Small intestine (tissue), 7 donors: ENCODE measurements around the gene TAPBPL. TPM values are rescaled to one million over a fixed set of nuclear protein-coding genes. Genes with fewer than 3 reads are reported as not detected.
"Not testable (repeated sequence)": the region's sequence is repeated elsewhere in the genome, so short reads cannot be mapped to it uniquely, and the experiment has no call there.

Experiments used
- DNase-seq, 2 donors: peaks; one replicate each; pipeline versions ENCODE4 v3.0.0 to v3.0.0-alpha.2; 2013
- FAIRE-seq: peaks from 2 replicates; lab custom pipeline; 2012; peaks lifted over from hg19 to GRCh38; lab: Jason Lieb, UNC
- H3K27ac ChIP-seq, 3 donors: one replicate each; pipeline ENCODE4 v1.5.1; 2013; ENCODE audit warnings: low read length in 2 of 3, mild to moderate bottlenecking in 2 of 3, control low read depth in 1 of 3, inconsistent platforms in 1 of 3, low read depth in 1 of 3, moderate library complexity in 1 of 3
- H3K27me3 ChIP-seq, 3 donors: one replicate each; pipeline ENCODE4 v1.6.1; 2013; ENCODE audit warnings: low read length in 3 of 3, inconsistent platforms in 1 of 3; ENCODE audit not compliant: control insufficient read depth in 3 of 3, insufficient read depth in 3 of 3
- H3K36me3 ChIP-seq, 3 donors: one replicate each; pipeline ENCODE4 v1.6.1; 2013; ENCODE audit warnings: low read length in 3 of 3, inconsistent platforms in 1 of 3, low read depth in 1 of 3, mild to moderate bottlenecking in 1 of 3, moderate library complexity in 1 of 3; ENCODE audit not compliant: control insufficient read depth in 3 of 3, insufficient read depth in 2 of 3
- H3K4me1 ChIP-seq, 3 donors: one replicate each; pipeline ENCODE4 v1.6.1; 2013; ENCODE audit warnings: low read length in 2 of 3, inconsistent platforms in 1 of 3, low read depth in 1 of 3, mild to moderate bottlenecking in 1 of 3, moderate library complexity in 1 of 3; ENCODE audit not compliant: control insufficient read depth in 3 of 3, insufficient read depth in 2 of 3
- H3K4me3 ChIP-seq, 3 donors: one replicate each; pipeline ENCODE4 v1.5.1; 2013; ENCODE audit warnings: low read length in 3 of 3, control low read depth in 1 of 3, inconsistent platforms in 1 of 3, low read depth in 1 of 3, mild to moderate bottlenecking in 1 of 3, moderate library complexity in 1 of 3
- H3K9me3 ChIP-seq, 2 donors: one replicate each; pipeline ENCODE4 v1.6.1; 2013; ENCODE audit warnings: low read depth in 1 of 2, low read length in 1 of 2; ENCODE audit not compliant: control insufficient read depth in 2 of 2, insufficient read depth in 1 of 2
- WGBS, 3 donors: extraction: QIAGEN DNeasy Blood & Tissue Kit; methylation state at CpG; one replicate each; pipeline ENCODE4 v1.1.7; 2013; 5-methylcytosine and 5-hydroxymethylcytosine counted together
- polyA plus RNA-seq, 4 donors: library from polyadenylated mRNA; stranded (reverse) in 3 of 4; unstranded in 1 of 4; fragments of 200-250 nt in 3 of 4; fragments of 120-200 nt in 1 of 4; gene quantifications; one replicate each; pipeline versions ENCODE4 v1.2.1 to v1.2.3, GENCODE V29; 2013
- donor health status: healthy with polysubstance abuse.
- donor health status: control.
- donor health status: control.
- donor health status: Bipolar disorder and iron deficiency.
- donor health status: healthy.

The TAPBPL gene
- polyA plus RNA-seq, 4 donors = 26.4 to 38.6 (median 33.2) TPM

DNA sequence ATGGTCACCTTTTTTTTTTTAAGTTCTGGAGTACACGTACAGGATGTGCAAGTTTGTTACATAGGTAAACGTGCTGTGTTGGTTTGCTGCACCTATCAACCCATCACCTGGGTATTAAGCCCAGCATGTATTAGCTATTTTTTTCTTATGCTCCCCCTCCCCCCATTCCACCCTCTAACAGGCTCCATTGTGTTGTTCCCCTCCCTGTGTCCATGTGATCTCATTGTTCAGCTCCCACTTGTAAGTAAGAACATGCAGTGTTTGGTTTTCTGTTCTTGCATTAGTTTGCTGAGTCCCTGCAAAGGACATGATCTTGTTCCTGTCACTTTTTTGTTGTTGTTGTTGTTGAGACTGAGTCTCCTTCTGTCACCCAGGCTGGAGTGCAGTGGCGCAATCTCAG, 45.4 kb downstream of the TAPBPL start:
- peaks cover 5 to 17% (median 5%) of the 10 kb centered on the region in 3 donors for H3K4me1 ChIP-seq
- H3K27ac ChIP-seq, H3K4me3 ChIP-seq, FAIRE-seq, H3K27me3 ChIP-seq, DNase-seq, H3K9me3 ChIP-seq: not testable (repeated sequence)
- WGBS, 3 donors = 72 to 90% (median 77%) methylated on average over 3 of the region's 3 CpGs
- H3K36me3 ChIP-seq = peaks cover 5 to 29% (median 6%) of the 10 kb centered on the region in 3 donors

DNA sequence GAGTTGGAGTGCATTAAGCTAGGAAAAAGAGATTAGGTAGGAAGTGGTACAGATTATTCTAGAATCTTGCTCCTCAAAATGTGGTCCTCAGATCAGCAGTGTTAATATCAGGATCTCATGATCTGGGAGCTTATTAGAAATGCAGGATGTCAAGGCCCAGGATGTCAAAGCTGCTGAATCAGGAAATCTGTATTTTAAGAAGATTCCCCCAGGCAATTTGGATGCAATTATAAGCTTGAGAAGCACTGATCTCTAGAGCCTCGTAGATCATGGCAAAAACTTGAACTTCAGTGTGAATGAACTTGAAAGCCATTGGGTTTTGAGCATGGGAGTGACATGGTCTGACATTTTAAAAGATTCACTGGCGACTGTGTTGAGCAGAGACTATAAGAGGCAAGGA, 48.6 kb downstream of the TAPBPL start:
- FAIRE-seq = no peak
- Histone ChIP-seq H3K27me3 (no peaks in the 10 kb centered on the region), H3K4me1 (peaks cover 0 to 5% (median 0%) of the 10 kb centered on the region in 3 donors), H3K27ac (no peak overlapping the region), H3K4me3 (no peak overlapping the region), H3K9me3 (no peaks in the 10 kb centered on the region), H3K36me3 (peaks cover 5 to 45% (median 6%) of the 10 kb centered on the region in 3 donors)
- no peak for DNase-seq
- WGBS, 3 donors = 90 to 96% (median 95%) methylated on average over 2 of the region's 2 CpGs

DNA sequence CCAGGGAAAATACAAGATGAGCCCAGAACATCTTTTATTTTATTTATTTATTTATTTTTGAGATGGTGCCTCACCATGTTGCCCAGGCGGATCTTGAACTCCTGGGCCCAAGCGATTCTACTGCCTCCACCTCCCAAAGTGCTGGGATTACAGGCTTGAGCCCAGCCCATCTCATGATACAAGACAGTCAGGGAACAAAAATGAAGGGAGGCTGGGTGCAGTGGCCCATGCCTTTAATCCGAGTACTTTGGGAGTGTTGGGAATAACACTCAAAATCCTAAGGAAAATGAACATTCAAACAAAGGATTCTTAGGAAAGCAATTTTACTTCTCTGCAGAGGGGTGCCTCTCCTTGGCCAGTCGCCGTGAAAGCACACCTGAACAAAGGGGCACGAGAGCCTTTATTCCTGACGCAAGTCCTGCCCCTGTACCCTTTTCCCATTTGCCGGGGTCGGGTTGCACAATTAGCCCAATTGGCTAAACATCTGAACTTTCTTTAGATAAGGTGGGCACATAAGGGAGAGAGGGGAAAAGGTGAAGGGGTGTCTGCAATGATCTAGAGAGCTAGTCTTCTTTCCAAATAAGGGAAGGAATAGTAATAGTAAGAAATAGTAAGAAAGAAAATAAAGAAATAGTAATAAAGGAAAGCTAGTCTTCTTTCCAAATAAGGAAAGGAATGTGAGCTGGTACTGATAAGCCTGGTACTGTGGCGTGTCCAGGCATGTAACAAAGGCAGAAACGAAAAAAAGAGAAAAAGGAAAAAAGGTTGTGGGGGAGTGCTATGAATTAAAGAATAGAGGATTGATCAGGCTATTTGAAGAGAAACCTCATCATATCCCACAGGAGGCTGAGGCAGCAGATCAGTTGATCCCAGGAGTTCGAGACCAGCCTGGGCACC, 55.5 kb downstream of the TAPBPL start:
- Histone ChIP-seq H3K36me3 (peaks cover 0 to 54% (median 5%) of the 10 kb centered on the region in 3 donors), H3K27me3 (no peaks in the 10 kb centered on the region), H3K27ac (no peak overlapping the region), H3K4me1 (no peaks in the 10 kb centered on the region), H3K9me3 (no peaks in the 10 kb centered on the region), H3K4me3 (no peak overlapping the region)
- FAIRE-seq (no peak), DNase-seq (no peak)
- 89 to 95% (median 91%) methylated on average over 12 of the region's 12 CpGs for WGBS, 3 donors

DNA sequence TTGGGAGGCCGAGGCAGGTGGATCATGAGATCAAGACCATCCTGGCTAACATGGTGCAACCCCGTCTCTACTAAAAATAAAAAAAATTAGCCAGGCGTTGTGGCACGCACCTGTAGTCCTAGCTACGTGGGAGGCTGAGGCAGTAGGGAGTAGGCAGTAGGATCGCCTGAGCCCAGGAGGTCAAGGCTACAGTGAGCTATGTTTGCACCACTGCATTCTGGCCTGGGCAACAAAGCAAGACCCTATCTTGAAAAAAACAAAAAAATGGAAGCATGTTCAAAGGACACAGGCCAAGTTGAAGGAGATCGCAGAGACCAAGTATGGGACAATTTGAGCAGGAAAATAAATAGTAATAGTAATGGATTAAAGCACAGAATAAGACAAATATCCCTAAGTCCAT, 56.2 kb downstream of the TAPBPL start:
- H3K36me3 ChIP-seq = peaks cover 0 to 53% (median 7%) of the 10 kb centered on the region in 3 donors
- no peaks in the 10 kb centered on the region for H3K4me1 ChIP-seq
- FAIRE-seq (no peak), DNase-seq (no peak)
- H3K4me3 ChIP-seq = no peak overlapping the region
- H3K27me3 ChIP-seq = no peaks in the 10 kb centered on the region
- H3K9me3 ChIP-seq = no peaks in the 10 kb centered on the region
- WGBS, 3 donors = 82 to 92% (median 83%) methylated on average over 7 of the region's 7 CpGs
- H3K27ac ChIP-seq = no peak overlapping the region

Other genes starting within 250 kb of the TAPBPL start
- gene PLEKHG6, start 141.4 kb upstream of the TAPBPL start, polyA plus RNA-seq = 100 to 1,000 TPM in 3 of 4 donors, 10 to 100 TPM in 1; 48.0 to 167 (median 119) TPM
- 100 to 1,000 TPM in 2 of 4 donors, 10 to 100 TPM in 2; 77.2 to 108 (median 97.6) TPM for gene TNFRSF1A, start 110.0 kb upstream of the TAPBPL start, polyA plus RNA-seq
- gene SCNN1A, start 76.5 kb upstream of the TAPBPL start, polyA plus RNA-seq = 10 to 100 TPM; 12.3 to 47.1 (median 16.6) TPM
- gene LTBR, start 67.9 kb upstream of the TAPBPL start, polyA plus RNA-seq = 100 to 1,000 TPM in 1 of 4 donors, 10 to 100 TPM in 3; 56.5 to 137 (median 73.2) TPM
- gene CD27, start 7.1 kb upstream of the TAPBPL start, polyA plus RNA-seq = 10 to 100 TPM in 1 of 4 donors, 1 to 10 TPM in 2, under 1 TPM in 1; 0.45 to 16.2 (median 2.8) TPM
- gene VAMP1, start 18.6 kb downstream of the TAPBPL start, polyA plus RNA-seq = 1 to 10 TPM; 1.6 to 5.8 (median 3.4) TPM
- 100 to 1,000 TPM in 2 of 4 donors, 10 to 100 TPM in 2; 88.1 to 126 (median 94.8) TPM for gene MRPL51, start 41.2 kb downstream of the TAPBPL start, polyA plus RNA-seq
- 10 to 100 TPM in 3 of 4 donors, 1 to 10 TPM in 1; 6.5 to 39.1 (median 22.1) TPM for gene NCAPD2, start 42.1 kb downstream of the TAPBPL start, polyA plus RNA-seq
- 1,000 to 10,000 TPM; 1,934 to 3,805 (median 2,842) TPM for gene GAPDH, start 82.5 kb downstream of the TAPBPL start, polyA plus RNA-seq
- gene IFFO1, start 104.0 kb downstream of the TAPBPL start, polyA plus RNA-seq = 1 to 10 TPM; 1.3 to 7.7 (median 5.2) TPM
- gene NOP2, start 116.2 kb downstream of the TAPBPL start, polyA plus RNA-seq = 10 to 100 TPM; 14.3 to 40.6 (median 22.0) TPM
- 100 to 1,000 TPM in 2 of 4 donors, 10 to 100 TPM in 2; 88.2 to 123 (median 109) TPM for gene CHD4, start 155.3 kb downstream of the TAPBPL start, polyA plus RNA-seq
- gene LPAR5, start 183.9 kb downstream of the TAPBPL start, polyA plus RNA-seq = 10 to 100 TPM in 1 of 4 donors, 1 to 10 TPM in 3; 6.2 to 19.7 (median 8.3) TPM
- 1 to 10 TPM; 2.6 to 5.9 (median 3.6) TPM for gene ACRBP, start 195.4 kb downstream of the TAPBPL start, polyA plus RNA-seq
- gene ING4, start 211.1 kb downstream of the TAPBPL start, polyA plus RNA-seq = 10 to 100 TPM; 29.3 to 61.0 (median 30.5) TPM
- gene ZNF384, start 237.3 kb downstream of the TAPBPL start, polyA plus RNA-seq = 10 to 100 TPM; 26.2 to 82.3 (median 34.6) TPM
- 1 to 10 TPM in 2 of 4 donors, not detected in 2; 1.7 to 3.4 TPM for gene PIANP, start 248.8 kb downstream of the TAPBPL start, polyA plus RNA-seq